Hepatocyte (in vitro differentiated cells): ENCODE measurements around the gene SETD3.

ENCODE experiments used
- CTCF ChIP-seq: fragments of 200-600 bp; sonication (generic); IDR thresholded peaks from 2 replicates; pipeline ENCODE4 v1.5.1; 2016; ENCODE audit warnings: antibody characterized with exemption, mild to moderate bottlenecking; ENCODE audit not compliant: poor library complexity
- EZH2phosphoT487 ChIP-seq: fragments of 200-600 bp; sonication (generic); IDR thresholded peaks from one replicate; pipeline ENCODE4 v1.6.1; 2018; ENCODE audit warnings: antibody characterized with exemption, mild to moderate bottlenecking, low read depth, moderate library complexity; ENCODE audit not compliant: unreplicated experiment, severe bottlenecking

DNA sequence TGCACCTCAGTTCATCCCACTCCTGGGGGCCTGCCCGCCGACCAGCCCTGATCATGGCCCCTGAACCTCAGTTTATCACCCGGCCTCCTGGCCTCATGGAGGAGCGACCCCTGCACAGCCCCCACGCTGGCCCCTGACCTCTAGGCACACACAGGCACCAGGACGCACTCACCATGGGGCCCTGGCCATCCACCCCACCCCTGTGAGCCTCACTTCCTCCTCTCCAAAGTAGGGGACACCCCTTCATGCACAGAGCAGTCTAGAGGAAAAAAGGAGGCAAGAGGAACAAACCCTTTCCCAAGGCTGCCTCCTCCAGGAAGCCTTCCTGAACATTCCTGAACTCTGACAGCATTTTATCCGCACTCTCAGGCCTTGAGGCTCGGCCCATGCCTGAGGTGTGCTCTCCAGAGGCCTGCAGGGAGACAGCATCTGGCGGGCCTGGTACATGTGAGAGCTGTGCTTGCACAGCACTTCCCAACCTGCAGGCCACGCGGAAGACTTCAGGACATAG lies 40.0 kb upstream of the SETD3 start:
- TF ChIP-seq CTCF (no peak), EZH2phosphoT487 (no peak)
